ENCODE data around the gene HOXD9. TPM values are rescaled to one million over a fixed set of nuclear protein-coding genes. Genes with fewer than 3 reads are reported as not detected.

HOXD9 gene
- total RNA-seq, 6 donors from 2014 or later, result 0.40 to 1.2 TPM; not detected in 4

GRCh38 chr2:176101216-176101830, 21.2 kb upstream of the HOXD9 start:
- H3K27me3 ChIP-seq, result peaks cover 0 to 95% (median 63%) of the 10 kb centered on the region in 4 donors
- WGBS, 2 donors, result 2 to 9% methylated on average over 2 of the region's 2 CpGs
- no peak for DNase-seq
- ATAC-seq (ENCODE audit: low FRiP score in 2 of 2), result no peak
- TF ChIP-seq EP300 (IDR thresholded peaks at IDR 0.05), result no peak
- TF ChIP-seq CTCF (IDR thresholded peaks at IDR 0.05), result no peak
- no peak for TF ChIP-seq POLR2AphosphoS5 (IDR thresholded peaks at IDR 0.05)
- TF ChIP-seq POLR2A (IDR thresholded peaks at IDR 0.05), result no peak
- H3K27ac ChIP-seq, result no peak overlapping the region
- no peaks in the 10 kb centered on the region for H3K9me3 ChIP-seq
- no peaks in the 10 kb centered on the region for H3K36me3 ChIP-seq
- H3K4me1 ChIP-seq, result peaks cover 22 to 46% (median 31%) of the 10 kb centered on the region in 4 donors
- H3K4me3 ChIP-seq, result no peak overlapping the region

GRCh38 chr2:176101842-176102241, 20.7 kb upstream of the HOXD9 start:
- Histone ChIP-seq H3K36me3 (no peaks in the 10 kb centered on the region), H3K27ac (no peak overlapping the region), H3K9me3 (no peaks in the 10 kb centered on the region), H3K4me1 (peaks cover 22 to 46% (median 31%) of the 10 kb centered on the region in 4 donors), H3K4me3 (no peak overlapping the region), H3K27me3 (peaks cover 2 to 95% (median 66%) of the 10 kb centered on the region in 4 donors)
- no peak for TF ChIP-seq POLR2A (IDR thresholded peaks at IDR 0.05)
- TF ChIP-seq CTCF (IDR thresholded peaks at IDR 0.05), result no peak
- TF ChIP-seq POLR2AphosphoS5 (IDR thresholded peaks at IDR 0.05), result no peak
- TF ChIP-seq EP300 (IDR thresholded peaks at IDR 0.05), result no peak
- no peak for DNase-seq
- no peak for ATAC-seq (ENCODE audit: low FRiP score in 2 of 2)
- WGBS, 2 donors, result 22 to 40% methylated on average over 5 of the region's 5 CpGs

GRCh38 chr2:176102309-176102866, 20.1 kb upstream of the HOXD9 start:
- H3K36me3 ChIP-seq, result no peaks in the 10 kb centered on the region
- DNase-seq (no peak), ATAC-seq (ENCODE audit: low FRiP score in 2 of 2) (no peak)
- H3K27me3 ChIP-seq, result peaks cover 2 to 95% (median 67%) of the 10 kb centered on the region in 4 donors
- TF ChIP-seq CTCF (IDR thresholded peaks at IDR 0.05) (no peak), POLR2A (IDR thresholded peaks at IDR 0.05) (no peak), POLR2AphosphoS5 (IDR thresholded peaks at IDR 0.05) (no peak), EP300 (IDR thresholded peaks at IDR 0.05) (no peak)
- H3K4me1 ChIP-seq, result peaks cover 22 to 46% (median 32%) of the 10 kb centered on the region in 4 donors
- no peak overlapping the region for H3K27ac ChIP-seq
- H3K4me3 ChIP-seq, result no peak overlapping the region
- 18 to 20% methylated on average over 7 of the region's 7 CpGs for WGBS, 2 donors
- no peaks in the 10 kb centered on the region for H3K9me3 ChIP-seq

GRCh38 chr2:176103194-176103593, 19.3 kb upstream of the HOXD9 start:
- DNase-seq (no peak), ATAC-seq (ENCODE audit: low FRiP score in 2 of 2) (no peak)
- Histone ChIP-seq H3K4me3 (no peak overlapping the region), H3K9me3 (no peaks in the 10 kb centered on the region), H3K27ac (no peak overlapping the region), H3K27me3 (peaks cover 2 to 94% (median 66%) of the 10 kb centered on the region in 4 donors), H3K36me3 (no peaks in the 10 kb centered on the region), H3K4me1 (peaks cover 15 to 46% (median 28%) of the 10 kb centered on the region in 4 donors)
- 30 to 31% methylated on average over 7 of the region's 7 CpGs for WGBS, 2 donors
- TF ChIP-seq POLR2A (IDR thresholded peaks at IDR 0.05) (no peak), POLR2AphosphoS5 (IDR thresholded peaks at IDR 0.05) (no peak), EP300 (IDR thresholded peaks at IDR 0.05) (no peak), CTCF (IDR thresholded peaks at IDR 0.05) (no peak)
